Loucy (cell line): ENCODE data around the gene C12orf43.
A peak's percentile ranks its signal among the peaks of the same experiment; 100 is the strongest.

Experiments
- H2AFZ ChIP-seq: fragments of 200-600 bp; sonication (generic); 2 replicates; pipeline ENCODE4 v1.6.0; 2016; ENCODE audit warnings: antibody characterized with exemption, mild to moderate bottlenecking, low read length, moderate library complexity
- H3F3A ChIP-seq: fragments of 200-600 bp; 2 replicates; pipeline ENCODE4 v1.6.0; 2016; ENCODE audit warnings: antibody characterized with exemption, low read depth, mild to moderate bottlenecking
- H3K27me3 ChIP-seq: fragments of 200-600 bp; sonication (generic); 2 replicates; pipeline ENCODE4 v1.6.1; 2014; ENCODE audit warnings: low read length, mild to moderate bottlenecking; ENCODE audit not compliant: insufficient read depth, poor library complexity, severe bottlenecking
- H3K36me3 ChIP-seq: fragments of 200-600 bp; sonication (generic); 2 replicates; pipeline ENCODE4 v1.6.1; 2016; ENCODE audit warnings: low read length; ENCODE audit not compliant: insufficient read depth
- H3K4me1 ChIP-seq: fragments of 200-600 bp; sonication (generic); 2 replicates; pipeline ENCODE4 v1.5.1; 2014; ENCODE audit warnings: low read length, mild to moderate bottlenecking; ENCODE audit not compliant: insufficient read depth, poor library complexity, severe bottlenecking
- H3K4me2 ChIP-seq: fragments of 200-600 bp; sonication (generic); 2 replicates; pipeline ENCODE4 v1.6.0; 2014; ENCODE audit warnings: antibody characterized with exemption, low read length, low read depth, mild to moderate bottlenecking; ENCODE audit not compliant: poor library complexity, severe bottlenecking
- H3K4me3 ChIP-seq: fragments of 200-600 bp; sonication (generic); 2 replicates; pipeline ENCODE4 v1.5.1; 2014; ENCODE audit warnings: low read length, mild to moderate bottlenecking, mixed read lengths; ENCODE audit not compliant: poor library complexity, severe bottlenecking
- H3K79me2 ChIP-seq: fragments of 200-600 bp; sonication (generic); 2 replicates; pipeline ENCODE4 v1.6.1; 2014; ENCODE audit warnings: low read length; ENCODE audit not compliant: insufficient read depth
- H3K9ac ChIP-seq: fragments of 200-600 bp; sonication (generic); 2 replicates; pipeline ENCODE4 v1.6.0; 2014; ENCODE audit warnings: mild to moderate bottlenecking, low read depth, low read length, moderate library complexity; ENCODE audit not compliant: poor library complexity, severe bottlenecking
- H3K9me2 ChIP-seq: fragments of 200-600 bp; sonication (generic); replicated peaks from 2 replicates; pipeline ENCODE4 v1.6.1; 2016; ENCODE audit warnings: low read depth, low read length, mixed read lengths
- H3K9me3 ChIP-seq: fragments of 200-600 bp; sonication (generic); 2 replicates; pipeline ENCODE4 v1.6.1; 2014; ENCODE audit warnings: mild to moderate bottlenecking, antibody characterized with exemption, low read length, low read depth; ENCODE audit not compliant: insufficient read depth
- H4K20me1 ChIP-seq: fragments of 200-600 bp; sonication (generic); 2 replicates; pipeline ENCODE4 v1.6.0; 2014; ENCODE audit warnings: antibody characterized with exemption, low read length, mild to moderate bottlenecking; ENCODE audit not compliant: insufficient read depth, poor library complexity, severe bottlenecking
- EZH2phosphoT487 ChIP-seq: fragments of 200-600 bp; IDR thresholded peaks from 2 replicates; pipeline ENCODE4 v1.6.1; 2018; ENCODE audit warnings: antibody characterized with exemption, mild to moderate bottlenecking, moderate library complexity, borderline replicate concordance
- TF ChIP-seq, protein P1 (sequence below): fragments of 200-600 bp; sonication (generic); conservative IDR thresholded peaks from 2 replicates; pipeline ENCODE4 v1.5.1; 2014; ENCODE audit warnings: mild to moderate bottlenecking, antibody characterized with exemption, low read length

C12orf43 gene

DNA sequence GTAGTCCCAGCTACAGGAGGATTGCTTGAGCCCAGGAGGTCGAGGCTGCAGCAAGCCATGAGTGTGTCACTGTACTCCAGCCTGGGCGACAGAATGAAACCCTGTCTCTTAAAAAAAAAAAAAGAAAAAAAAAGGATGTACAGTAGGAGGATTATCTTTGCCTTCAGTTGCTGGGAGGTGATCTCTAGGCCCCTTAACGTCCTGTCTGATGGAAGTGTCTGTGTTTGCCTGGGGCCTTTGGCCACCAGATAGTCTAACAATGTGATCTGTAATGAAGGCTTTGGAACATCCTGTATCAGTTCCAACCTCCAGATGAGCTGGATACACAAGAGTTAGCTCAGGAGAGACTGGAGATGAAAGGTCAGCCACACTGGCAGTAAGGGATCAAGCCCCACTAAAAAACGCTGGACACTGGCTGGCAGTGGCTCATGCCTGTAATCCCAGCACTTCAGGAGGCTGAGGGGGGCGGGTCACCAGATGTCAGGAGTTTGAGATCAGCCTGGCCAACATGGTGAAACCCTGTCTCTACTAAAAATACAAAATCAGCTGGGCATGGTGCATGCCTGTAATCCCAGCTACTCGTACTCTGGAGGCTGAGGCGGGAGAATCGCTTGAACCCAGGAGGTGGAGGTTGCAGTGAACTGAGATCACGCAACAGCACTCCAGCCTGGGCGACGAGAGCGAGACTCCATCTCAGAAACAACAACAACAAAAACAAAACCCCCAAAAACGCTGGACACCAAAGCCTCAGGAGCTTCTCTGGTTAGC is 57.0 kb downstream of the C12orf43 start:
- Histone ChIP-seq H3F3A (peaks cover 5% of the 10 kb centered on the region; the same call in 1 of the 2 replicates), H3K9me3 (no peaks in the 10 kb centered on the region), H3K4me3 (peak overlapping the region; percentile 60), H3K27me3 (no peaks in the 10 kb centered on the region), H2AFZ (no peak overlapping the region), H3K9me2 (no peaks in the 10 kb centered on the region), H3K79me2 (no peaks in the 10 kb centered on the region), H3K4me2 (peak overlapping the region; percentile 82), H3K36me3 (no peaks in the 10 kb centered on the region), H4K20me1 (no peaks in the 10 kb centered on the region), H3K9ac (peak overlapping the region; percentile 70), H3K4me1 (peaks cover 58% of the 10 kb centered on the region)
- TF ChIP-seq, protein P1, sequence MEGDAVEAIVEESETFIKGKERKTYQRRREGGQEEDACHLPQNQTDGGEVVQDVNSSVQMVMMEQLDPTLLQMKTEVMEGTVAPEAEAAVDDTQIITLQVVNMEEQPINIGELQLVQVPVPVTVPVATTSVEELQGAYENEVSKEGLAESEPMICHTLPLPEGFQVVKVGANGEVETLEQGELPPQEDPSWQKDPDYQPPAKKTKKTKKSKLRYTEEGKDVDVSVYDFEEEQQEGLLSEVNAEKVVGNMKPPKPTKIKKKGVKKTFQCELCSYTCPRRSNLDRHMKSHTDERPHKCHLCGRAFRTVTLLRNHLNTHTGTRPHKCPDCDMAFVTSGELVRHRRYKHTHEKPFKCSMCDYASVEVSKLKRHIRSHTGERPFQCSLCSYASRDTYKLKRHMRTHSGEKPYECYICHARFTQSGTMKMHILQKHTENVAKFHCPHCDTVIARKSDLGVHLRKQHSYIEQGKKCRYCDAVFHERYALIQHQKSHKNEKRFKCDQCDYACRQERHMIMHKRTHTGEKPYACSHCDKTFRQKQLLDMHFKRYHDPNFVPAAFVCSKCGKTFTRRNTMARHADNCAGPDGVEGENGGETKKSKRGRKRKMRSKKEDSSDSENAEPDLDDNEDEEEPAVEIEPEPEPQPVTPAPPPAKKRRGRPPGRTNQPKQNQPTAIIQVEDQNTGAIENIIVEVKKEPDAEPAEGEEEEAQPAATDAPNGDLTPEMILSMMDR: no peak
- TF ChIP-seq EZH2phosphoT487: no peak

DNA sequence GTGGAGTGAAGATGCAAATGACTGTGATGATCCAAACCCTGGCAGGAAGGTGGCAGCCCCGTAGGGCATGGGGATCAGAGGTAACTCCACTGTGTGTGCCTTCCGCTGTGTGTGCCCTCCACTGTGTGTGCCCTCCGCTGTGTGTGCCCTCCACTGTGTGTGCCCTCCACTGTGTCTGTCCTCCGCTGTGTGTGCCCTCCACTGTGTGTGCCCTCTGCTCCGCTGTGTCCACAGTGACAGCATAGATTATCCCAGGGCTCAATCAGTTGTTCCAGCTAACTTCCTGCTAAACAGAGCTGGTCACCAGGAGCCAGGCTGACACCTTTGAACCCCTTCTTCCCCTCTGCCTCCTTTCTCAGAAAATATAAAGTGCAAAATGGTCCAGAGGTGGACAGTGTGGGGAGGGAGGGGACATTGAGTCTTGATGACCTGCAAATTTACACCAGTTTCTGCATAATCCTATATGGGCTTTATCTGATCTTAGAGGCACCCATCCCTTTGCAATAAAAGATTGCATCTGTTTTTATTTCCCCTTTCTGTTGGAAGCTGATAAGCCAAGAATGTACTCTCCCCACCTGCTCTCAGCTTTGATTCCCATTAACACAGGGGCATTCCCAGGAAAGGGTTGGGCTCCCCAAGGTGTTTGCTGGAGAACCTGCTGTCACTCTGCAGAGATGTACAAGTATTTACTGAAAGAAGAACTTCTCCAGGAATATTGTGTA is 59.5 kb downstream of the C12orf43 start:
- Histone ChIP-seq H2AFZ (no peak overlapping the region), H3K79me2 (no peaks in the 10 kb centered on the region), H3K36me3 (no peaks in the 10 kb centered on the region), H3K27me3 (no peaks in the 10 kb centered on the region), H3F3A (peaks cover 5% of the 10 kb centered on the region; the same call in 1 of the 2 replicates), H3K9me2 (no peaks in the 10 kb centered on the region), H4K20me1 (no peaks in the 10 kb centered on the region), H3K9me3 (no peaks in the 10 kb centered on the region), H3K9ac (peak overlapping the region; percentile 24), H3K4me2 (peak overlapping the region; percentile 51), H3K4me3 (peak overlapping the region; percentile 19), H3K4me1 (peaks cover 43% of the 10 kb centered on the region)
- TF ChIP-seq, protein P1: no peak
- TF ChIP-seq EZH2phosphoT487: no peak

- Histone ChIP-seq H3K9ac (no peak overlapping the region), H3F3A (peaks cover 5% of the 10 kb centered on the region; the same call in 1 of the 2 replicates)
These were observed 61.1 kb downstream of the C12orf43 start for GRCh38 chr12:120955232-120955631.

More at GRCh38 chr12:120955232-120955631, 61.1 kb downstream of the C12orf43 start:
- no peaks in the 10 kb centered on the region for H3K27me3 ChIP-seq
- H3K4me3 ChIP-seq: no peak overlapping the region
- H3K4me2 ChIP-seq: no peak overlapping the region
- peaks cover 28% of the 10 kb centered on the region for H3K4me1 ChIP-seq
- TF ChIP-seq, protein P1: no peak
- TF ChIP-seq EZH2phosphoT487: no peak
- H3K79me2 ChIP-seq: no peaks in the 10 kb centered on the region
- H4K20me1 ChIP-seq: no peaks in the 10 kb centered on the region
- H2AFZ ChIP-seq: no peak overlapping the region
- H3K9me3 ChIP-seq: no peaks in the 10 kb centered on the region
- H3K36me3 ChIP-seq: no peaks in the 10 kb centered on the region
- no peaks in the 10 kb centered on the region for H3K9me2 ChIP-seq
